ENCODE measurements around the gene TMEM179.

Gene TMEM179

DNA sequence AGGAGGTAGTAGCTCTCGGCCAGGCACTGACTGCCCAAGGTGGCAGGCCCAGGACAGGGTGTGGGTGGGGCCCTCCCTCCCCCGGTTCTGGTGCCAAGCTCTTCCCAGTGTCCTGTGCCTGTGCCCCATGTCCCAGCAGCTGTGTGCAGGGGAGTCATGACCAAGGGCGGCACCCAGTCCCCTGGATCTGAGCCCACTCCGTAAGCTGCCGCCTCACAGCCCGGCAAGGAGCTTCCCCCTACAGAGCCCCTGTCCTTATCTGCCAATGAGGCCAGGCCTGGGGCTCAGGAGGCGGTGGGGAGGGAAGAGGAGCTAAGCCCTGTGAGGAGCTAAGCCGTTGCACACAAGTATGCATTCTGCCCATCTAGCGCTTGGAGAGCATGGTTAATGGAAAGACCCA is 30.6 kb downstream of the TMEM179 start:
- no peaks in the 10 kb centered on the region for H3K9me2 ChIP-seq (replicated peaks; ENCODE audit: control insufficient read depth, low read length)
- H3K27ac ChIP-seq (ENCODE audit: low read depth, low read length), result no peak overlapping the region
- no peaks in the 10 kb centered on the region for H3K9me3 ChIP-seq (ENCODE audit: control insufficient read depth, insufficient read depth, low read length)
- no peak for TF ChIP-seq EZH2phosphoT487 (IDR thresholded peaks at IDR 0.05; ENCODE audit: borderline replicate concordance, low read length)
- TF ChIP-seq, protein P1, sequence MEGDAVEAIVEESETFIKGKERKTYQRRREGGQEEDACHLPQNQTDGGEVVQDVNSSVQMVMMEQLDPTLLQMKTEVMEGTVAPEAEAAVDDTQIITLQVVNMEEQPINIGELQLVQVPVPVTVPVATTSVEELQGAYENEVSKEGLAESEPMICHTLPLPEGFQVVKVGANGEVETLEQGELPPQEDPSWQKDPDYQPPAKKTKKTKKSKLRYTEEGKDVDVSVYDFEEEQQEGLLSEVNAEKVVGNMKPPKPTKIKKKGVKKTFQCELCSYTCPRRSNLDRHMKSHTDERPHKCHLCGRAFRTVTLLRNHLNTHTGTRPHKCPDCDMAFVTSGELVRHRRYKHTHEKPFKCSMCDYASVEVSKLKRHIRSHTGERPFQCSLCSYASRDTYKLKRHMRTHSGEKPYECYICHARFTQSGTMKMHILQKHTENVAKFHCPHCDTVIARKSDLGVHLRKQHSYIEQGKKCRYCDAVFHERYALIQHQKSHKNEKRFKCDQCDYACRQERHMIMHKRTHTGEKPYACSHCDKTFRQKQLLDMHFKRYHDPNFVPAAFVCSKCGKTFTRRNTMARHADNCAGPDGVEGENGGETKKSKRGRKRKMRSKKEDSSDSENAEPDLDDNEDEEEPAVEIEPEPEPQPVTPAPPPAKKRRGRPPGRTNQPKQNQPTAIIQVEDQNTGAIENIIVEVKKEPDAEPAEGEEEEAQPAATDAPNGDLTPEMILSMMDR (IDR thresholded peaks at IDR 0.05; ENCODE audit: low read depth, low read length, poor library complexity, severe bottlenecking), result no peak
- H3K79me2 ChIP-seq (ENCODE audit: control insufficient read depth, low read length), result no peaks in the 10 kb centered on the region
- H3K36me3 ChIP-seq (ENCODE audit: control insufficient read depth, low read length), result no peaks in the 10 kb centered on the region
- H3K4me1 ChIP-seq (ENCODE audit: control insufficient read depth, low read length), result no peaks in the 10 kb centered on the region
- no peaks in the 10 kb centered on the region for H4K20me1 ChIP-seq (ENCODE audit: control insufficient read depth, insufficient read depth, low read depth, low read length)
- no peak overlapping the region for H3K4me3 ChIP-seq (ENCODE audit: low read length)
- H3K4me2 ChIP-seq (ENCODE audit: low read length), result no peak overlapping the region
- no peaks in the 10 kb centered on the region for H3K27me3 ChIP-seq (ENCODE audit: control insufficient read depth, low read length)
- no peaks in the 10 kb centered on the region for H3F3A ChIP-seq (ENCODE audit: control insufficient read depth, insufficient read depth)

DNA sequence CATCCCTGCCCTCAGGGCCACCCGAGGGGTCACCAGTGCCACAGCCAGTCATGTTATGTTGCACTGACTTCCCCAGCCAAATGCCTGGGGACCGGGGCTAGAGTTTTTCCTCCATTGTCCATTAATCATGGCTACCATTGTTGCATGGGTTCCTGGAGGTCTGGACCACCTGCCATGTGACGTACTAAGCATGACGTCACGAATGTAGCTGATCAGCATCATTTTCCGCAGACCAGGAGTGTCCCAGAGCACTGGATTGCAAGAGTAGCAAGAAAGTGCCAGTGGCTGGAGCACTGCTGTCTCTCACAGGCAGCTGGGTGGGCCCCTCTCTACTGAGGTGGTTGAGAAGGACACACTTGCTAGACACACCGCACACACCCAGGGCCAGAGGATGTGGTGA is 31.9 kb downstream of the TMEM179 start:
- no peaks in the 10 kb centered on the region for H4K20me1 ChIP-seq (ENCODE audit: control insufficient read depth, insufficient read depth, low read depth, low read length)
- H3K4me2 ChIP-seq (ENCODE audit: low read length), result no peak overlapping the region
- no peak for TF ChIP-seq EZH2phosphoT487 (IDR thresholded peaks at IDR 0.05; ENCODE audit: borderline replicate concordance, low read length)
- TF ChIP-seq, protein P1 (IDR thresholded peaks at IDR 0.05; ENCODE audit: low read depth, low read length, poor library complexity, severe bottlenecking), result no peak
- no peaks in the 10 kb centered on the region for H3F3A ChIP-seq (ENCODE audit: control insufficient read depth, insufficient read depth)
- no peaks in the 10 kb centered on the region for H3K27me3 ChIP-seq (ENCODE audit: control insufficient read depth, low read length)
- no peaks in the 10 kb centered on the region for H3K36me3 ChIP-seq (ENCODE audit: control insufficient read depth, low read length)
- no peaks in the 10 kb centered on the region for H3K4me1 ChIP-seq (ENCODE audit: control insufficient read depth, low read length)
- H3K9me2 ChIP-seq (replicated peaks; ENCODE audit: control insufficient read depth, low read length), result no peaks in the 10 kb centered on the region
- no peak overlapping the region for H3K27ac ChIP-seq (ENCODE audit: low read depth, low read length)
- no peaks in the 10 kb centered on the region for H3K79me2 ChIP-seq (ENCODE audit: control insufficient read depth, low read length)
- no peak overlapping the region for H3K4me3 ChIP-seq (ENCODE audit: low read length)
- no peaks in the 10 kb centered on the region for H3K9me3 ChIP-seq (ENCODE audit: control insufficient read depth, insufficient read depth, low read length)

DNA sequence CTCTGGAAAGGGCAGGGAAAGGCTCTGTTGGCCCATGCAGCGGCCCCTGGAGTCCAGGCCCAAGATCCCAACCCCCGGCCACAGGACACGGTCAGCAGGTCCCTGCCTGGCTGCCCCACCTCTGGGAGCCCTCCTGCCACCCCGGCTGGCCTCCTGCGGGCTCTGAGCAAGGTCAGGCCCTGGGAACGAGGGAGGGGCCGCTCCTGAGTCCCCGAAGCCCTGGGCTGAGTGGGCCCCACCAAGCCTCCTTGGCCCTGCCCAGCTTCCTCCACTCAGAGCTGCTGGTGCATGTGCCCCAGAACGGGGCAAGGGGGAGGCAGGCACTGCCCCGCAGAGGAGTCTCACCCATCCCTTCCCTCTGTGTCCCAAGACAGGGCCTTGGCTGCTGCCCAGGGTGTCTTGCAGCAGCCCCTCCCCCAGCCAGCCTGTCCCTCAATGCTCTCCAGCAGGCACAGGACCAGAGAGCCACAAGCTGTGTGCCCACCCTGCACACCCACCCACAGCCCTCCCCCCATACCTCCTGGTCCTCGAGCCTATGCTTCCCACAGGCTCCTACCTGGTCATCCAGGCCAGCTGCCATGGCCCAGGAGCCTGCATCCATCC is 32.4 kb downstream of the TMEM179 start:
- no peaks in the 10 kb centered on the region for H3K9me2 ChIP-seq (replicated peaks; ENCODE audit: control insufficient read depth, low read length)
- no peaks in the 10 kb centered on the region for H3K79me2 ChIP-seq (ENCODE audit: control insufficient read depth, low read length)
- no peak overlapping the region for H3K27ac ChIP-seq (ENCODE audit: low read depth, low read length)
- no peak for TF ChIP-seq EZH2phosphoT487 (IDR thresholded peaks at IDR 0.05; ENCODE audit: borderline replicate concordance, low read length)
- TF ChIP-seq, protein P1 (IDR thresholded peaks at IDR 0.05; ENCODE audit: low read depth, low read length, poor library complexity, severe bottlenecking), result no peak
- H3F3A ChIP-seq (ENCODE audit: control insufficient read depth, insufficient read depth), result no peaks in the 10 kb centered on the region
- H3K27me3 ChIP-seq (ENCODE audit: control insufficient read depth, low read length), result no peaks in the 10 kb centered on the region
- H3K4me1 ChIP-seq (ENCODE audit: control insufficient read depth, low read length), result no peaks in the 10 kb centered on the region
- H4K20me1 ChIP-seq (ENCODE audit: control insufficient read depth, insufficient read depth, low read depth, low read length), result no peaks in the 10 kb centered on the region
- no peaks in the 10 kb centered on the region for H3K9me3 ChIP-seq (ENCODE audit: control insufficient read depth, insufficient read depth, low read length)
- H3K4me3 ChIP-seq (ENCODE audit: low read length), result no peak overlapping the region
- H3K4me2 ChIP-seq (ENCODE audit: low read length), result no peak overlapping the region
- H3K36me3 ChIP-seq (ENCODE audit: control insufficient read depth, low read length), result no peaks in the 10 kb centered on the region

All from DOHH2 (cell line).